K562 (cell line): Measurements from ENCODE around the gene PI4K2B. TPM values are rescaled to one million over a fixed set of nuclear protein-coding genes. Genes with fewer than 3 reads are reported as not detected.
A peak's percentile ranks its signal among the peaks of the same experiment; 100 is the strongest.

ENCODE experiments used
- BACH1 ChIP-seq: fragments of 200-800 bp; sonication (Bioruptor generic); IDR thresholded peaks from 2 replicates; pipeline ENCODE4 v1.6.1; 2016; ENCODE audit warnings: missing genetic modification characterization, missing compliant biosample characterization
- BCOR ChIP-seq: fragments of 450-650 bp; IDR thresholded peaks from 2 replicates; pipeline ENCODE4 v1.6.1; 2016
- CBX3 ChIP-seq, 2 experiments: IDR thresholded peaks; 1 replicate in 1 of 2; 2 replicates in 1 of 2; pipeline ENCODE4 v1.6.1; 2012; ENCODE audit warnings: inconsistent platforms in 2 of 2, low read length in 2 of 2, borderline replicate concordance in 1 of 2, control low read depth in 1 of 2
- CREB1 ChIP-seq, 2 experiments: sonication (generic) in 1 of 2; formaldehyde crosslinking in 1 of 2; IDR thresholded peaks; 2 replicates each; pipeline versions ENCODE4 v1.6.1 to v1.8.0; 2012 to 2022; ENCODE audit warnings: inconsistent platforms in 1 of 2, mild to moderate bottlenecking in 1 of 2, missing genetic modification reagents in 1 of 2, moderate library complexity in 1 of 2
- ESRRB ChIP-seq: fragments of 250-450 bp; sonication (Bioruptor Pico); IDR thresholded peaks from 2 replicates; pipeline ENCODE4 v1.5.0; 2020; ENCODE audit warnings: mild to moderate bottlenecking, moderate library complexity, borderline replicate concordance
- FOXP4 ChIP-seq: sonication (generic); formaldehyde crosslinking; IDR thresholded peaks from 2 replicates; pipeline ENCODE4 v1.8.0; 2022; ENCODE audit warnings: mild to moderate bottlenecking, missing genetic modification reagents, borderline replicate concordance
- HMG20A ChIP-seq: fragments of 450-650 bp; formaldehyde crosslinking; conservative IDR thresholded peaks from 2 replicates; pipeline ENCODE4 v1.4.0; 2020; ENCODE audit warnings: mild to moderate bottlenecking, mixed read lengths
- KAT8 ChIP-seq: fragments of 450-650 bp; IDR thresholded peaks from 2 replicates; pipeline ENCODE4 v1.6.1; 2016; ENCODE audit warnings: low read depth, mild to moderate bottlenecking
- POU5F1 ChIP-seq: fragments of 150-350 bp; IDR thresholded peaks from 2 replicates; pipeline ENCODE4 v1.6.1; 2014; ENCODE audit warnings: borderline replicate concordance, low read length, low read depth, mild to moderate bottlenecking; ENCODE audit not compliant: partially characterized antibody
- PPARD ChIP-seq: fragments of 250-450 bp; sonication (Bioruptor Pico); IDR thresholded peaks from 2 replicates; pipeline ENCODE4 v1.8.0; 2022; ENCODE audit warnings: inconsistent platforms, mild to moderate bottlenecking, moderate library complexity
- polyA plus RNA-seq, 8 experiments: library from polyadenylated mRNA; depleted of rRNA in 4 of 8; stranded (reverse) in 5 of 8; unstranded in 3 of 8; fragments of >200 nt; fragmentation: Nextera tagmentation in 2 of 8; fragmentation: Illumina TruSeq in 1 of 8; extraction: Ambion mirVana in 2 of 8; extraction: Trizol in 1 of 8; gene quantifications; 2 replicates each; pipeline versions ENCODE4 v1.2.1 to v1.2.3, GENCODE V29; 2011 to 2014; ENCODE audit warnings: inconsistent platforms in 1 of 8, missing spikeins in 1 of 8
- total RNA-seq, 7 experiments: library from RNA; depleted of rRNA in 6 of 7; stranded (reverse); fragments of >200 nt in 6 of 7; fragmentation: Illumina TruSeq in 2 of 7; extraction: Trizol in 2 of 7; gene quantifications; 2 replicates each; pipeline versions ENCODE4 v1.2.1 to v1.2.3, GENCODE V29; 2011 to 2021; ENCODE audit warnings: low replicate concordance in 1 of 7
- TF ChIP-seq, protein P1 (sequence below): fragments of 450-650 bp; IDR thresholded peaks from 2 replicates; pipeline ENCODE4 v1.6.1; 2016; ENCODE audit warnings: mild to moderate bottlenecking, moderate library complexity
- TF ChIP-seq, protein P2 (sequence below): fragments of 250-450 bp; sonication (Bioruptor Pico); IDR thresholded peaks from 2 replicates; pipeline ENCODE4 v1.4.0; 2020; ENCODE audit warnings: borderline replicate concordance

Gene PI4K2B
- total and polyA plus RNA-seq, 9 of the 15 experiments (the other 6 are each of a cell fraction or from before 2014, with no cell fraction given): 4.5 to 21.4 (median 16.5) TPM

DNA sequence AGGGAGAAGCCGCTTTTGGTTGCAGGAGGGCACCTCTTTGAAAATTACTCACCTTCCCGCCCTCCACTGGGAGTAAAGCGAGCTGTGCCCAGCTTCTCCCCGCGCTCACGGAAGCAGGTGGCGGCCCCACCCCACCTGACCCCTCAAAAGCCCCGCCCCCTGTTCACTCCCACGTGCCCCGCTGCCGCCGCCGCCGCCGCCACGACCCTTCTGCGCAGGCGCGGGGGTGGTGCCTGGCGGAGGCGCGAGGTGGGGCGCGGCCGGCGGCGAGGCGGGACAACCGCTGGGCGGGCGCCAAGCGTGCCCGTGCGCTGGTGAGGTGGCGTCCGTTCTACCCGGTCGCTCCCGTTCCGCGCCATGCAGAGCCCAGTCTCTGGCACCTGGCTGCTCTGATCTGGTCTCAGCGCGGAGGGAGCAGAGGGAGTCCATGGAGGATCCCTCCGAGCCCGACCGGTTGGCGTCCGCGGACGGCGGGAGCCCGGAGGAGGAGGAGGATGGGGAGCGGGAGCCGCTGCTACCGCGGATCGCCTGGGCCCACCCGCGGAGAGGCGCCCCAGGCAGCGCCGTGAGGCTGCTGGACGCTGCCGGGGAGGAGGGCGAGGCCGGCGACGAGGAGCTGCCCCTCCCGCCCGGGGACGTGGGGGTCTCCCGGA, at the start of gene PI4K2B (continued):
- TF ChIP-seq, protein P1, sequence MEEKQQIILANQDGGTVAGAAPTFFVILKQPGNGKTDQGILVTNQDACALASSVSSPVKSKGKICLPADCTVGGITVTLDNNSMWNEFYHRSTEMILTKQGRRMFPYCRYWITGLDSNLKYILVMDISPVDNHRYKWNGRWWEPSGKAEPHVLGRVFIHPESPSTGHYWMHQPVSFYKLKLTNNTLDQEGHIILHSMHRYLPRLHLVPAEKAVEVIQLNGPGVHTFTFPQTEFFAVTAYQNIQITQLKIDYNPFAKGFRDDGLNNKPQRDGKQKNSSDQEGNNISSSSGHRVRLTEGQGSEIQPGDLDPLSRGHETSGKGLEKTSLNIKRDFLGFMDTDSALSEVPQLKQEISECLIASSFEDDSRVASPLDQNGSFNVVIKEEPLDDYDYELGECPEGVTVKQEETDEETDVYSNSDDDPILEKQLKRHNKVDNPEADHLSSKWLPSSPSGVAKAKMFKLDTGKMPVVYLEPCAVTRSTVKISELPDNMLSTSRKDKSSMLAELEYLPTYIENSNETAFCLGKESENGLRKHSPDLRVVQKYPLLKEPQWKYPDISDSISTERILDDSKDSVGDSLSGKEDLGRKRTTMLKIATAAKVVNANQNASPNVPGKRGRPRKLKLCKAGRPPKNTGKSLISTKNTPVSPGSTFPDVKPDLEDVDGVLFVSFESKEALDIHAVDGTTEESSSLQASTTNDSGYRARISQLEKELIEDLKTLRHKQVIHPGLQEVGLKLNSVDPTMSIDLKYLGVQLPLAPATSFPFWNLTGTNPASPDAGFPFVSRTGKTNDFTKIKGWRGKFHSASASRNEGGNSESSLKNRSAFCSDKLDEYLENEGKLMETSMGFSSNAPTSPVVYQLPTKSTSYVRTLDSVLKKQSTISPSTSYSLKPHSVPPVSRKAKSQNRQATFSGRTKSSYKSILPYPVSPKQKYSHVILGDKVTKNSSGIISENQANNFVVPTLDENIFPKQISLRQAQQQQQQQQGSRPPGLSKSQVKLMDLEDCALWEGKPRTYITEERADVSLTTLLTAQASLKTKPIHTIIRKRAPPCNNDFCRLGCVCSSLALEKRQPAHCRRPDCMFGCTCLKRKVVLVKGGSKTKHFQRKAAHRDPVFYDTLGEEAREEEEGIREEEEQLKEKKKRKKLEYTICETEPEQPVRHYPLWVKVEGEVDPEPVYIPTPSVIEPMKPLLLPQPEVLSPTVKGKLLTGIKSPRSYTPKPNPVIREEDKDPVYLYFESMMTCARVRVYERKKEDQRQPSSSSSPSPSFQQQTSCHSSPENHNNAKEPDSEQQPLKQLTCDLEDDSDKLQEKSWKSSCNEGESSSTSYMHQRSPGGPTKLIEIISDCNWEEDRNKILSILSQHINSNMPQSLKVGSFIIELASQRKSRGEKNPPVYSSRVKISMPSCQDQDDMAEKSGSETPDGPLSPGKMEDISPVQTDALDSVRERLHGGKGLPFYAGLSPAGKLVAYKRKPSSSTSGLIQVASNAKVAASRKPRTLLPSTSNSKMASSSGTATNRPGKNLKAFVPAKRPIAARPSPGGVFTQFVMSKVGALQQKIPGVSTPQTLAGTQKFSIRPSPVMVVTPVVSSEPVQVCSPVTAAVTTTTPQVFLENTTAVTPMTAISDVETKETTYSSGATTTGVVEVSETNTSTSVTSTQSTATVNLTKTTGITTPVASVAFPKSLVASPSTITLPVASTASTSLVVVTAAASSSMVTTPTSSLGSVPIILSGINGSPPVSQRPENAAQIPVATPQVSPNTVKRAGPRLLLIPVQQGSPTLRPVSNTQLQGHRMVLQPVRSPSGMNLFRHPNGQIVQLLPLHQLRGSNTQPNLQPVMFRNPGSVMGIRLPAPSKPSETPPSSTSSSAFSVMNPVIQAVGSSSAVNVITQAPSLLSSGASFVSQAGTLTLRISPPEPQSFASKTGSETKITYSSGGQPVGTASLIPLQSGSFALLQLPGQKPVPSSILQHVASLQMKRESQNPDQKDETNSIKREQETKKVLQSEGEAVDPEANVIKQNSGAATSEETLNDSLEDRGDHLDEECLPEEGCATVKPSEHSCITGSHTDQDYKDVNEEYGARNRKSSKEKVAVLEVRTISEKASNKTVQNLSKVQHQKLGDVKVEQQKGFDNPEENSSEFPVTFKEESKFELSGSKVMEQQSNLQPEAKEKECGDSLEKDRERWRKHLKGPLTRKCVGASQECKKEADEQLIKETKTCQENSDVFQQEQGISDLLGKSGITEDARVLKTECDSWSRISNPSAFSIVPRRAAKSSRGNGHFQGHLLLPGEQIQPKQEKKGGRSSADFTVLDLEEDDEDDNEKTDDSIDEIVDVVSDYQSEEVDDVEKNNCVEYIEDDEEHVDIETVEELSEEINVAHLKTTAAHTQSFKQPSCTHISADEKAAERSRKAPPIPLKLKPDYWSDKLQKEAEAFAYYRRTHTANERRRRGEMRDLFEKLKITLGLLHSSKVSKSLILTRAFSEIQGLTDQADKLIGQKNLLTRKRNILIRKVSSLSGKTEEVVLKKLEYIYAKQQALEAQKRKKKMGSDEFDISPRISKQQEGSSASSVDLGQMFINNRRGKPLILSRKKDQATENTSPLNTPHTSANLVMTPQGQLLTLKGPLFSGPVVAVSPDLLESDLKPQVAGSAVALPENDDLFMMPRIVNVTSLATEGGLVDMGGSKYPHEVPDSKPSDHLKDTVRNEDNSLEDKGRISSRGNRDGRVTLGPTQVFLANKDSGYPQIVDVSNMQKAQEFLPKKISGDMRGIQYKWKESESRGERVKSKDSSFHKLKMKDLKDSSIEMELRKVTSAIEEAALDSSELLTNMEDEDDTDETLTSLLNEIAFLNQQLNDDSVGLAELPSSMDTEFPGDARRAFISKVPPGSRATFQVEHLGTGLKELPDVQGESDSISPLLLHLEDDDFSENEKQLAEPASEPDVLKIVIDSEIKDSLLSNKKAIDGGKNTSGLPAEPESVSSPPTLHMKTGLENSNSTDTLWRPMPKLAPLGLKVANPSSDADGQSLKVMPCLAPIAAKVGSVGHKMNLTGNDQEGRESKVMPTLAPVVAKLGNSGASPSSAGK: peak; percentile 82
- TF ChIP-seq BCOR (no peak), CREB1 (IDR thresholded peaks at IDR 0.05) (no peak; the same call in 1 of the 2 replicates), CREB1 (CRISPR knock-in tag; IDR thresholded peaks at IDR 0.05) (0 out of 2 replicates have a peak, but pooled peaks have one; percentile 32), FOXP4 (CRISPR knock-in tag) (no peak; the same call in 1 of the 2 replicates), KAT8 (no peak), POU5F1 (no peak), ESRRB (CRISPR knock-in tag) (no peak), HMG20A (CRISPR knock-in tag) (no peak), PPARD (CRISPR knock-in tag) (no peak), CBX3 (IDR thresholded peaks at IDR 0.05; ENCODE audit: borderline replicate concordance in 1 of 2, low read length in 2 of 2) (no peak), BACH1 (no peak)
- TF ChIP-seq, protein P2, sequence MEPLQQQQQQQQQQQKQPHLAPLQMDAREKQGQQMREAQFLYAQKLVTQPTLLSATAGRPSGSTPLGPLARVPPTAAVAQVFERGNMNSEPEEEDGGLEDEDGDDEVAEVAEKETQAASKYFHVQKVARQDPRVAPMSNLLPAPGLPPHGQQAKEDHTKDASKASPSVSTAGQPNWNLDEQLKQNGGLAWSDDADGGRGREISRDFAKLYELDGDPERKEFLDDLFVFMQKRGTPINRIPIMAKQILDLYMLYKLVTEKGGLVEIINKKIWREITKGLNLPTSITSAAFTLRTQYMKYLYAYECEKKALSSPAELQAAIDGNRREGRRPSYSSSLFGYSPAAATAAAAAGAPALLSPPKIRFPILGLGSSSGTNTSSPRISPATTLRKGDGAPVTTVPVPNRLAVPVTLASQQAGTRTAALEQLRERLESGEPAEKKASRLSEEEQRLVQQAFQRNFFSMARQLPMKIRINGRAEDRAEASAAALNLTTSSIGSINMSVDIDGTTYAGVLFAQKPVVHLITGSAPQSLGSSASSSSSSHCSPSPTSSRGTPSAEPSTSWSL (CRISPR knock-in tag): no peak
